ENCODE measurements around the gene GNRHR.

GNRHR gene

GRCh38 chr4:67700116-67700737 is 54.0 kb downstream of the GNRHR start:
- DNase-seq (ENCODE audit: low read depth): no peak

GRCh38 chr4:67699603-67700002 is 54.6 kb downstream of the GNRHR start:
- no peak for DNase-seq (ENCODE audit: low read depth)

- no peak for DNase-seq (ENCODE audit: low read depth)
Measured at GRCh38 chr4:67697860-67698687, 56.1 kb downstream of the GNRHR start.

- no peak for DNase-seq (ENCODE audit: low read depth)
Measured at GRCh38 chr4:67696061-67696460, 58.1 kb downstream of the GNRHR start.

- DNase-seq (ENCODE audit: low read depth): no peak
Measured at GRCh38 chr4:67694662-67695061, 59.5 kb downstream of the GNRHR start.

- no peak for DNase-seq (ENCODE audit: low read depth)
Measured at GRCh38 chr4:67691328-67691727, 62.9 kb downstream of the GNRHR start.
